Ovary (tissue), 9 donors: Measurements from ENCODE around the gene MAD1L1. TPM values are rescaled to one million over a fixed set of nuclear protein-coding genes. Genes with fewer than 3 reads are reported as not detected.
A peak's percentile ranks its signal among the peaks of the same experiment; 100 is the strongest.

Source experiments
- DNase-seq, 5 donors: peaks; one replicate each; pipeline ENCODE4 v3.0.0-alpha.2; 2019 to 2020
- H3K27ac ChIP-seq, 2 donors: fragments of 200-600 bp; one replicate each; pipeline versions ENCODE4 v1.5.1 to v1.8.0; 2019 to 2022
- H3K27me3 ChIP-seq: fragments of 200-600 bp; one replicate; pipeline ENCODE4 v1.8.0; 2022
- H3K36me3 ChIP-seq: fragments of 200-600 bp; sonication (generic); one replicate; pipeline ENCODE4 v1.5.1; 2019
- H3K4me1 ChIP-seq: one replicate; pipeline ENCODE4 v1.8.1; 2013; ENCODE audit warnings: mild to moderate bottlenecking, moderate library complexity; ENCODE audit not compliant: insufficient read depth
- H3K4me3 ChIP-seq: fragments of 200-600 bp; sonication (generic); one replicate; pipeline ENCODE4 v1.5.1; 2017
- H3K9me3 ChIP-seq, 2 donors: fragments of 200-600 bp in 1 of 2; sonication (generic) in 1 of 2; one replicate each; pipeline versions ENCODE4 v1.5.1 to v1.8.1; 2013 to 2019; ENCODE audit warnings: mild to moderate bottlenecking in 1 of 2, moderate library complexity in 1 of 2
- EP300 ChIP-seq: sonication (generic); formaldehyde crosslinking; IDR thresholded peaks from one replicate; pipeline ENCODE4 v1.6.1; 2017; ENCODE audit warnings: antibody characterized with exemption
- POLR2A ChIP-seq: fragments of 450-650 bp; IDR thresholded peaks from one replicate; pipeline ENCODE4 v1.6.1; 2017; ENCODE audit warnings: antibody characterized with exemption, mild to moderate bottlenecking, moderate library complexity
- whole genome bisulfite sequencing, 3 donors: extraction: QIAGEN DNeasy Blood & Tissue Kit in 1 of 3; methylation state at CpG; one replicate each; pipeline versions ENCODE4 v1.1.5 to v1.1.7; 2013 to 2017; 5-methylcytosine and 5-hydroxymethylcytosine counted together
- intact Hi-C, 4 donors: fragments of 100-400 bp; cut with DNase I; formaldehyde crosslinking; loops; one replicate each; pipeline versions ENCODE4 v1.11.0 to v1.15.1; 2022 to 2023
- polyA plus RNA-seq, 2 donors: library from polyadenylated mRNA; stranded (reverse); fragments of 200-250 nt in 1 of 2; fragments of 350-450 nt in 1 of 2; fragmentation: Illumina TruSeq in 1 of 2; extraction: RNeasy Lipid Tissue Mini Kit (QIAGEN cat#74804) in 1 of 2; gene quantifications; one replicate each; pipeline ENCODE4 v1.2.3, GENCODE V29; 2013 to 2014
- total RNA-seq, 7 donors: library from RNA; depleted of rRNA in 2 of 7; stranded (reverse); fragments of >200 nt in 2 of 7; fragmentation: NEBNext Ultra II Directional in 3 of 7; extraction: Animal tissue kit (Norgen Biotek cat#: 25700) in 3 of 7; gene quantifications; one replicate each; pipeline versions ENCODE4 v1.1.0 to v1.2.4, GENCODE V29; 2016 to 2023
- TF ChIP-seq, protein P1 (sequence below), 3 donors: fragments of 450-650 bp in 2 of 3; fragments of 200-600 bp in 1 of 3; IDR thresholded peaks; one replicate each; pipeline versions ENCODE4 v1.5.1 to v1.8.0; 2016 to 2022; ENCODE audit warnings: antibody characterized with exemption in 3 of 3, mild to moderate bottlenecking in 1 of 3
- donor health status: DM: no; HTN: no; CAD: no; lungs with moderate emphysema.
- donor health status: DM: no; HTN: no; CAD: no.
- donor health status: Bipolar disorder and iron deficiency.
- donor health status: DM: yes; HTN: yes; CAD: no.
- donor health status: DM: no; HTN: no; CAD: no.
- donor health status: DM: yes; HTN: yes; CAD: no.

Gene MAD1L1
- total and polyA plus RNA-seq, 9 donors, result 5.9 to 36.6 (median 22.8) TPM

DNA sequence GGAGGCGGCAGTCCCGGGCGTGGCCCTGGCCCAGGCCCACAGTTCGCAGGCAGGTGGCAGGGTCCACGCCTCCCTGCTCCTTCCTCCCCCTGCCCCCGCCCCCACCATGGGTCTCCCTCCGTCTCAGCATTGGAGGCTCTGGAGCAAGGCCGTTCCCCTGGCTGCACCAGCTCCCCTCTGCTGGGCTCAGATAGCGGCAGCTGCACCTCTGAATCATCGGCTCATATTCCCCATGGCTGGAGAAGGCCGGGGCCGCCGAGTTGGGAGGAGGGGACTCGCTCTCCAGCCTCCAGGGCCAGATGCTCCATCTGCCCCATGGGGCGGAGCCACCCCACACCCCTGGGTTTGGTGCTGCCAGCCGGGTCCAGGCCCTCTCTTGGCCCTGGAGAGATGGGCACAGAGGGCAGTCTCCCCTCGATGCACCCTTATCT lies 417.7 kb downstream of the MAD1L1 start:
- Histone ChIP-seq H3K36me3 (no peaks in the 10 kb centered on the region), H3K9me3 (no peaks in the 10 kb centered on the region), H3K27ac (no peak overlapping the region), H3K4me1 (peaks cover 3% of the 10 kb centered on the region), H3K27me3 (no peaks in the 10 kb centered on the region), H3K4me3 (no peak overlapping the region)
- TF ChIP-seq EP300, result no peak
- TF ChIP-seq POLR2A, result no peak
- TF ChIP-seq, protein P1, sequence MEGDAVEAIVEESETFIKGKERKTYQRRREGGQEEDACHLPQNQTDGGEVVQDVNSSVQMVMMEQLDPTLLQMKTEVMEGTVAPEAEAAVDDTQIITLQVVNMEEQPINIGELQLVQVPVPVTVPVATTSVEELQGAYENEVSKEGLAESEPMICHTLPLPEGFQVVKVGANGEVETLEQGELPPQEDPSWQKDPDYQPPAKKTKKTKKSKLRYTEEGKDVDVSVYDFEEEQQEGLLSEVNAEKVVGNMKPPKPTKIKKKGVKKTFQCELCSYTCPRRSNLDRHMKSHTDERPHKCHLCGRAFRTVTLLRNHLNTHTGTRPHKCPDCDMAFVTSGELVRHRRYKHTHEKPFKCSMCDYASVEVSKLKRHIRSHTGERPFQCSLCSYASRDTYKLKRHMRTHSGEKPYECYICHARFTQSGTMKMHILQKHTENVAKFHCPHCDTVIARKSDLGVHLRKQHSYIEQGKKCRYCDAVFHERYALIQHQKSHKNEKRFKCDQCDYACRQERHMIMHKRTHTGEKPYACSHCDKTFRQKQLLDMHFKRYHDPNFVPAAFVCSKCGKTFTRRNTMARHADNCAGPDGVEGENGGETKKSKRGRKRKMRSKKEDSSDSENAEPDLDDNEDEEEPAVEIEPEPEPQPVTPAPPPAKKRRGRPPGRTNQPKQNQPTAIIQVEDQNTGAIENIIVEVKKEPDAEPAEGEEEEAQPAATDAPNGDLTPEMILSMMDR (IDR thresholded peaks at IDR 0.05), result no peak
- WGBS, 3 donors, result 87 to 90% (median 89%) methylated on average over 17 of the region's 17 CpGs
- intact Hi-C loops, result loop anchor here in 1 of 4 donors (10.0 kb wide), 1 partner anchor 390 kb away; no protein-coding TSS in a partner anchor
- no peak for DNase-seq

DNA sequence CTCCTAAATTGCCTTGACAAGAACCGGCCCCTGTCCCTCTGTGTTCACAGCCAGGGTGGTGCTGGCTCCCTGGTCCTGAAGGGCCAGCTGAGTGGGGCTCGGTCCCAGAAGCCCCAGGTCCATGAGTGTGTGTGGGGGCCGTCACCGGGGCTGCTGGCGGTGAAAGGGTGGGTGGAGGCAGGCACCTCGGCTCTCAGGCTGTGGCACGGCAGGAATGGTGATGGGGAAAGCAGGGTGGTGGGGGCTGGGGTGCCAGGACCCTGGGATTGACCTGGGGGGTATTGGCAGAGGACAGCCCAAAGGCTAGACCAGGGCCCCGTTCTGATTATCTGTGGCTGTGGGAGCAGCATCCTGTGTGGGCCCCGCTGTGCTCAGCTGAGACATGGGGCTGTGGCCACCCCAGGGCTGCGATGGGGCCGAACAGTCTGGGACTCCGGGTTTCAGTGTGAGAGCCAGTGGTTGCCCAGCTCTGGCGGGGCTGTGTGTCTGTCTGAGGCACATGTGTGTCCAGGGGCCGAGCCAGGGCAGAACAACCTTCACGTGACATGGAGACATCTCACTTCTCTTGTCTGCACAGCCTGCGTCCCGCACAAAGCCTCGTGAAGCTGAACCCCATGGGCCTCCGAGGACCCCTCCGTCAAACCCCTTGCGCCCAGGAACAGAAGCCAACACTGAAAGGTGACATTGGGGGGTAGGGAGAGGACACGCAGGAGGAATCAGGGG lies 418.5 kb downstream of the MAD1L1 start:
- Histone ChIP-seq H3K27ac (no peak overlapping the region), H3K4me3 (no peak overlapping the region), H3K36me3 (no peaks in the 10 kb centered on the region), H3K27me3 (no peaks in the 10 kb centered on the region), H3K9me3 (no peaks in the 10 kb centered on the region), H3K4me1 (peaks cover 3% of the 10 kb centered on the region)
- 92 to 95% (median 93%) methylated on average over 21 to 22 of the region's 22 CpGs for WGBS, 3 donors
- TF ChIP-seq POLR2A (no peak), EP300 (no peak)
- TF ChIP-seq, protein P1 (IDR thresholded peaks at IDR 0.05), result no peak
- no peak for DNase-seq
- intact Hi-C loops, result loop anchor here in 1 of 4 donors (10.0 kb wide), 1 partner anchor 391 kb away; no protein-coding TSS in a partner anchor

DNA sequence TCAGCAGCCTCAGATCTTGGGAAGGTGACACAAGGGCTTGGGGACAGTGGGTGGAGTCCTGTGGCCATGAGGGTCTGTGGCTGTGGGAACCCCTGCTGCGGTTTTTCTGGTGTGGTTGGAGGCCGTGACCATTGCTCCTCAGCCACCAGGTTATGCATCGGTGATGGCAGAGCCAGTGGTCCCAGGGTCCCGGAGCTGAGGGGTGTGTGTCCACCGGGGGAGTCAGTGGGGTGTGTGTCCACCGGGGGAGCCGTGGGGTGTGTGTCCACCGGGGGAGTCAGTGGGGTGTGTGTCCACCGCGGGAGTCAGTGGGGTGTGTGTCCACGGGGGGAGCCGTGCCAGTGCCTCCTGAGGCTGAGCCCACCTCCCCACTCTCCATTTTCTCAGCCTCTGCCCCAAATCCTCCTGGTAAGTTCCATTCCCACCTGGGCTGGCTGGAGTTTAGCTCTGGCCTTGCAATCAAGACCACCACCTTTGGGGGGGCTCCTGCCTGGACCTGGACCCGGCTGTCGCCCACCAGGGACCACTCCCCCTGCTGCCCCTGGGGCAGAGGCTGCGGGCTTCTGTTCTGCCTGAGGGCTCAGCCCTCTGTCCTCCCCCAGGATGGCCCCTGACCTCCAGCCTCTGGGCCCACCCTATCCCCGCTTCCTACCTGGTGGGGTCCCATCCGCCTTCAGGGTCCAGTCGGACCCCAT lies 419.2 kb downstream of the MAD1L1 start:
- no peak overlapping the region for H3K27ac ChIP-seq
- H3K27me3 ChIP-seq, result no peaks in the 10 kb centered on the region
- DNase-seq, result no peak
- 87 to 89% (median 89%) methylated on average over 15 to 18 of the region's 18 CpGs for WGBS, 3 donors
- peaks cover 3% of the 10 kb centered on the region for H3K4me1 ChIP-seq
- no peaks in the 10 kb centered on the region for H3K9me3 ChIP-seq
- TF ChIP-seq, protein P1 (IDR thresholded peaks at IDR 0.05), result no peak
- TF ChIP-seq EP300 (no peak), POLR2A (no peak)
- intact Hi-C loops, result loop anchor here in 1 of 4 donors (10.0 kb wide), 1 partner anchor 391 kb away; no protein-coding TSS in a partner anchor
- no peaks in the 10 kb centered on the region for H3K36me3 ChIP-seq
- no peak overlapping the region for H3K4me3 ChIP-seq

DNA sequence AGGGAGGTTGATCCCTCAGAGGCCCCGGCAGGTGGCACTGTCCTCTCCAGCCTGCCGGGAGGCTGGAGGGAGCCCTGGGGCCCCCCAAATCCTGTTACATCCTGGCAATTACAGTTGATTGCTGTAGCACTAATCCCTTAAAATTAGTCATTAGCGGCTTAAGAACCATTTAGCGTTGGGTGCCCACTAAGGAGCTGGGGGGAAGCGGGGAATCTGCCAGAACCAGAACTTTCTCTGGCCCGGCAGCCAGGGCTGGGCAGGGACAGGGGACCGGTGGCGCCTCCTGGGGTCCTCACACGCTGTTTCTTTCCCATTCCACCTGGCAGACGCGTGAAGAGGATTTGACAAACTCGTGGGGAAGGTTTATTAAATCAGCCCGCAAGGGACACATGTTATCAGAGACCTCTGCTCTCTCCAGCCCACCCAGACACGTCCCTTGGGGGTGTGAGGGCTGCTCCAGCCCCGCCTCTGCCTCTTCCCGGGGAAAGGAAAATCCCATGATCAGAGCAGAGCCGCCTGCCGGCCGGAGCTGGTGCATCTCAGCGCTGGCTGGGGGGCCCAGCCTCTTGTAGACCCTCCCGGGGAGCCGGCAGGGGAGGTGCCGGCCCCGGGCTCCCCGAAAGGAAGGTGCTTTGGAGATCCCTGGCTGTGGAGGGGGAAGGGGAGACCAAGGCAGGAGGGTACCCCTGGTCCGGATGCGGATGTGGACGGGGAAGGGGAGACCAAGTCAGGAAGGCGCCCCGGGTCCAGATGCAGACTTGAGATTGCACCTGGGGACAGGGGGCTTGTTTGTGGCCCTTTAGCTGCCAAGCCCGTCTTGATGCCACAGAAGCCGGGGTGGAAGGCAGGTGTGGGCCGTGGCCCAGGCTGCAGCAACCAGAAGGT lies 420.0 kb downstream of the MAD1L1 start:
- no peak overlapping the region for H3K27ac ChIP-seq
- H3K36me3 ChIP-seq, result no peaks in the 10 kb centered on the region
- no peaks in the 10 kb centered on the region for H3K27me3 ChIP-seq
- peaks cover 3% of the 10 kb centered on the region for H3K4me1 ChIP-seq
- H3K4me3 ChIP-seq, result no peak overlapping the region
- intact Hi-C loops, result loop anchor here in 1 of 4 donors (10.0 kb wide), 1 partner anchor 392 kb away; no protein-coding TSS in a partner anchor
- H3K9me3 ChIP-seq, result no peaks in the 10 kb centered on the region
- WGBS, 3 donors, result 46 to 55% (median 49%) methylated on average over 33 of the region's 33 CpGs
- DNase-seq, result peak in 1 of 5 donors; percentile 27
- TF ChIP-seq, protein P1 (IDR thresholded peaks at IDR 0.05), result no peak
- TF ChIP-seq POLR2A (no peak), EP300 (no peak)
